ENCODE results near the gene SLMAP.

Gene SLMAP

DNA sequence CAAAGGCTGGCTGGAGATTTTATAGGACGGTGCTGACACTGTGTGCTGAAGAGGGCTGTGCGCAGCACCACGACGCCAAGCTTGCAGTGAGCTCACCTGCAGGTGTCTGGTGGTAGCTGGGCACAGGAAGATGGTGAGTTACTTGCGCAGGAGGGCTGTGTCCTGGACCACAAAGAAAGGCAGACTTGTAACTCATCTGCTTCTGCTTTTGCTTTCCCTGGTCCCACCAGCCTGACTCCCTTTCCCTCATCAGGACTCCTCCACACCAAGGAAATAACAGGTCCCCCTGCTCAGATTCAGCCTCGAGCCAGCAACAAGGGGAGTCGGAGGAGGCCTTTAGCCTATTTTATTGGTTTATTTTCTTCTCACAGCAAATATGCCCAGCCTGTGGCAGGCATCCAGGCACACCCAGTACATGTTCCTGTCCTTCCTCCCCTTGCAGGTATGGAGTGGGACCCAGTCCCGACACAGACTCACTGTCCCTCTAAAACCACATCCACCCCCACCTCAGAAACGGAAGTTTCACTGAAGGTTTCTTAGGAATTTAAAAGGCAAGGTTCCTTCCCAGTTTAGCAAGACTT is 216.5 kb downstream of the SLMAP start:
- no peak for DNase-seq

DNA sequence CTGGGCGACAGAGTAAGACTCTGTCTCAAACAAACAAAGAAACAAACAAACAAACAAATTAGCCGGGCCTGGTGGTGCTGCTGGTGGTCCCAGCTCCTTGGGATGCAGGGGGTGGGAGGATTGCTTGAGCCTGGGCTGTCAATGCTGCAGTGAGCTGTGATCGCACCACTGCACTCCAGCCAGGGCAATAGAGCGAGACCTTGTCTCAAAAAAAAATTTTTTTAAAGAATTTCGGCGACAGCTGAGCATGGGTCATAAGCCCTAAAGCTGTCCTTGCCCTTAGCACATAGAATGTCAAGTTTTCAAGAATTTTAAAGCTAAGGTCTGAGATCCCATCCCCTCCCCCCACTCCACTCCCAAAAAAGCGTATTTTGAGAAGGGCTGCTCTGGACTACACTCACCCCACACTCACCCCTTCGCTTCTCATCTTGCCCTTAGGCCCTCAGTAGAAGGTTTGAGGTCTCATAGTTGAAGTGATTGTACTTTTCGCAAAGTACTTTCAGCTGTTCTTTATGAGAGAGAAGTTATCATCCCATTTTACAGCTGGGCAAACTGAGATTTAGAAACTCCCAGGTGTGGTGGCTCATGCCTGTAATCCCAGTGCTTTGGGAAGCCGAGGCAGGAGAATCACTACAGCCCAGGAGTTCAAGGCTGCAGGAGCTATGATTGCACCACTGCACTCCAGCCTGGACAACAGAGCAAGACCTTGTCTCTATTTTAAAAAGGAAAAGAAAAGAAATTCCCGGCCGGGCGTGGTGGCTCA is 217.8 kb downstream of the SLMAP start:
- DNase-seq: no peak

DNA sequence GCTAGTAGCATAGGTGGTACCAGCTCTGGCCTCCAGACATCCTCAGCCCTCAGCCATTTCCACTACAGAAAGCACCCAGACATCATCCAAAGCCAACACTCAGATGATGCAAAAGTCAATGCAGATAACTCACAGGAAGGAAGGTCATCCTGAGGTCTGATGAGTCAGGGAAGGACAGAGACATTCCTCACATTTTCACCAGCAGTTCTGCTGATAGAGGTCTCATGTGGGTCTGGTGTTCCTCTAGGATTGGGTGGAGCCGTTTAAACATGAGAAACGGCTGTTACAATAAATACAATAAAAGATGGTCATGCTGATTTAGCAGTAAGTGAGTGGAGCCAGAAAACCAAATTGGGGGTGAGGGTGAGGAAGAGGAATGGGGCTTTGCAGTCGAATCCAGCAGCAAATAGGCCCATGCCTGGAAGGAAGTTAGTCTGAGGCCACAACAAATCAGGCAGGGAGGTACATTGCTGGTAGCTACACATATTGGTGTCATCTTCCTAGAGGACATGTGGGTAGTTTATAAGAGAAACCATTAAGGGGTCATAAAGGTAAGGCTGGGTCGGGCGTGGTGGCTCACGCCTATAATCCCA is 218.8 kb downstream of the SLMAP start:
- peak; percentile 91 for DNase-seq

DNA sequence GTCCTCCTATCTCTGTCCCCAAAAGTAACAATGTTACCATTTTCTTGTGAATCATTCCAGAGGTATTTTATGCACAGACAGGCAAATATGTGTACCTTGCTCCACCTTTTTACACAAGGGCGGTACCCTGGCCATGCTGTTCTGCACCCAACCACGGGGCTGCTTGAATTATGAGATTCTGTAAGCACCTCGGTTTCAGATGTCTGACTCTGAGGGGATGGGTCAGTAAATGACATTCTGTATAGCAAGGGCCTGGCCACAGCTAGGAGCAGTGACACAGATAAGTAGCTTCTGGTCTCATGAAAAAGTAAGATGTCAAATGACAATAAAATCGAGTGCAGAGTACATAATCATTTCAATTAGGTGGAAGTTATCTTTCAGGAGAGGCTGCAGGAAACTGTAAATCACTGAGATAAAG is 221.7 kb downstream of the SLMAP start:
- DNase-seq: peak; percentile 37

- DNase-seq: no peak
Measured at GRCh38 chr3:57978316-57978715, 222.2 kb downstream of the SLMAP start.
